Fibroblast of skin of right biceps (primary cell): ENCODE data around the gene ZC3H18.
A peak's percentile ranks its signal among the peaks of the same experiment; 100 is the strongest.

ENCODE experiments used
- DNase-seq: peaks from one replicate; pipeline ENCODE4 v3.0.0-alpha.2; 2013

ZC3H18 gene

GRCh38 chr16:88584676-88585075 is 14.5 kb downstream of the ZC3H18 start:
- no peak for DNase-seq

GRCh38 chr16:88585269-88585668 is 15.1 kb downstream of the ZC3H18 start:
- DNase-seq, result no peak

- no peak for DNase-seq
Observed at GRCh38 chr16:88585927-88586581, 15.9 kb downstream of the ZC3H18 start.

GRCh38 chr16:88588148-88588547 is 17.9 kb downstream of the ZC3H18 start:
- no peak for DNase-seq

GRCh38 chr16:88588754-88589153 is 18.6 kb downstream of the ZC3H18 start:
- DNase-seq, result no peak

GRCh38 chr16:88589441-88589840 is 19.2 kb downstream of the ZC3H18 start:
- no peak for DNase-seq

- no peak for DNase-seq
Observed at GRCh38 chr16:88591577-88592021, 21.4 kb downstream of the ZC3H18 start.

- DNase-seq, result no peak
Observed at GRCh38 chr16:88593061-88593460, 22.9 kb downstream of the ZC3H18 start.

GRCh38 chr16:88593489-88593888 is 23.3 kb downstream of the ZC3H18 start:
- no peak for DNase-seq

- no peak for DNase-seq
Observed at GRCh38 chr16:88593910-88594309, 23.7 kb downstream of the ZC3H18 start.

GRCh38 chr16:88595101-88595500 is 24.9 kb downstream of the ZC3H18 start:
- DNase-seq, result no peak

- DNase-seq, result no peak
Observed at GRCh38 chr16:88595921-88596320, 25.7 kb downstream of the ZC3H18 start.

- peak; percentile 5 for DNase-seq
Observed at GRCh38 chr16:88596483-88596882, 26.3 kb downstream of the ZC3H18 start.

- DNase-seq, result no peak
Observed at GRCh38 chr16:88597856-88598491, 27.8 kb downstream of the ZC3H18 start.

GRCh38 chr16:88599092-88599733 is 29.0 kb downstream of the ZC3H18 start:
- DNase-seq, result no peak

GRCh38 chr16:88599825-88600538 is 29.8 kb downstream of the ZC3H18 start:
- no peak for DNase-seq

GRCh38 chr16:88600539-88600896 is 30.3 kb downstream of the ZC3H18 start:
- no peak for DNase-seq

GRCh38 chr16:88601313-88602036 is 31.3 kb downstream of the ZC3H18 start:
- DNase-seq, result no peak

GRCh38 chr16:88602091-88602490 is 31.9 kb downstream of the ZC3H18 start:
- no peak for DNase-seq

GRCh38 chr16:88605186-88606147 is 35.3 kb downstream of the ZC3H18 start:
- no peak for DNase-seq

- no peak for DNase-seq
Observed at GRCh38 chr16:88606148-88606757, 36.0 kb downstream of the ZC3H18 start.
